AML-193 (cell line): Measurements from ENCODE around the gene PLCH2.

Experiments used
- DNase-seq, 2 experiments: peaks; one replicate each; lab custom pipeline; 2025; lab: John Stamatoyannopoulos, UW

PLCH2 gene

GRCh38 chr1:2462819-2463218 lies 13.3 kb upstream of the PLCH2 start:
- no peak for DNase-seq

- DNase-seq: no peak
Measured at GRCh38 chr1:2463396-2463795, 12.7 kb upstream of the PLCH2 start.

GRCh38 chr1:2465371-2466269 lies 10.5 kb upstream of the PLCH2 start:
- DNase-seq: no peak

- DNase-seq: no peak
Measured at GRCh38 chr1:2466270-2466665, 9.8 kb upstream of the PLCH2 start.

GRCh38 chr1:2466958-2467554 lies 9.0 kb upstream of the PLCH2 start:
- no peak for DNase-seq

- DNase-seq: peak in 1 of 2 experiments; percentile 0
Measured at GRCh38 chr1:2468041-2468472, 8.0 kb upstream of the PLCH2 start.

GRCh38 chr1:2468540-2468939 lies 7.5 kb upstream of the PLCH2 start:
- DNase-seq: no peak

- no peak for DNase-seq
Measured at GRCh38 chr1:2469103-2469940, 6.8 kb upstream of the PLCH2 start.

GRCh38 chr1:2470290-2471158 lies 5.6 kb upstream of the PLCH2 start:
- DNase-seq: no peak

- no peak for DNase-seq
Measured at GRCh38 chr1:2471159-2471471, 5.0 kb upstream of the PLCH2 start.

- DNase-seq: no peak
Measured at GRCh38 chr1:2471587-2472001, 4.5 kb upstream of the PLCH2 start.

GRCh38 chr1:2472109-2472508 lies 4.0 kb upstream of the PLCH2 start:
- no peak for DNase-seq

- no peak for DNase-seq
Measured at GRCh38 chr1:2472561-2473177, 3.4 kb upstream of the PLCH2 start.

GRCh38 chr1:2473198-2473597 lies 2.9 kb upstream of the PLCH2 start:
- no peak for DNase-seq

GRCh38 chr1:2474104-2474844 lies 1.8 kb upstream of the PLCH2 start:
- no peak for DNase-seq

- DNase-seq: no peak
Measured at GRCh38 chr1:2474933-2475371, 1.1 kb upstream of the PLCH2 start.

- no peak for DNase-seq
Measured at GRCh38 chr1:2475571-2475970, 518 bp upstream of the PLCH2 start.

GRCh38 chr1:2477309-2477708 lies 1.2 kb downstream of the PLCH2 start:
- DNase-seq: no peak

GRCh38 chr1:2477791-2478499 lies 1.9 kb downstream of the PLCH2 start:
- DNase-seq: no peak

GRCh38 chr1:2479186-2479585 lies 3.1 kb downstream of the PLCH2 start:
- no peak for DNase-seq
